GM19025 (cell line): ENCODE data around the gene ACER3.
"Not testable (repeated sequence)": the region's sequence is repeated elsewhere in the genome, so short reads cannot be mapped to it uniquely, and the experiment has no call there.

Experiments
- ATAC-seq: cut with Tn5 transposase; IDR thresholded peaks from one replicate; pipeline ENCODE4 v1.9.1; 2021; ENCODE audit warnings: mild to moderate bottlenecking, low read depth, moderate library complexity; ENCODE audit not compliant: unreplicated experiment

Gene ACER3

GRCh38 chr11:77054084-77054483 lies 193.4 kb downstream of the ACER3 start:
- no peak for ATAC-seq

GRCh38 chr11:77055101-77055561 lies 194.4 kb downstream of the ACER3 start:
- ATAC-seq, result no peak

- ATAC-seq, result no peak
Observed at GRCh38 chr11:77055913-77056312, 195.2 kb downstream of the ACER3 start.

GRCh38 chr11:77056814-77057402 lies 196.2 kb downstream of the ACER3 start:
- no peak for ATAC-seq

GRCh38 chr11:77057938-77058474 lies 197.3 kb downstream of the ACER3 start:
- ATAC-seq, result no peak

GRCh38 chr11:77058900-77059299 lies 198.2 kb downstream of the ACER3 start:
- ATAC-seq, result no peak

GRCh38 chr11:77059806-77060205 lies 199.1 kb downstream of the ACER3 start:
- ATAC-seq, result no peak

GRCh38 chr11:77060234-77060633 lies 199.5 kb downstream of the ACER3 start:
- no peak for ATAC-seq

- not testable (repeated sequence) for ATAC-seq
Observed at GRCh38 chr11:77061258-77061657, 200.5 kb downstream of the ACER3 start.

- ATAC-seq, result no peak
Observed at GRCh38 chr11:77062924-77063323, 202.2 kb downstream of the ACER3 start.

- no peak for ATAC-seq
Observed at GRCh38 chr11:77063407-77063806, 202.7 kb downstream of the ACER3 start.

- ATAC-seq, result no peak
Observed at GRCh38 chr11:77063861-77064260, 203.1 kb downstream of the ACER3 start.

- ATAC-seq, result no peak
Observed at GRCh38 chr11:77064648-77065217, 204.0 kb downstream of the ACER3 start.

- no peak for ATAC-seq
Observed at GRCh38 chr11:77065878-77066228, 205.1 kb downstream of the ACER3 start.

- peak; percentile 97 for ATAC-seq
Observed at GRCh38 chr11:77066229-77067042, 205.7 kb downstream of the ACER3 start, which contains the start of gene CAPN5. Gene CAPN5 (plus strand): TSS chr11:77066971. CDS start chr11:77084887, 17,916 bp downstream.

- ATAC-seq, result no peak
Observed at GRCh38 chr11:77067861-77068443, 207.2 kb downstream of the ACER3 start.

- ATAC-seq, result no peak
Observed at GRCh38 chr11:77068457-77069335, 208.0 kb downstream of the ACER3 start.

- ATAC-seq, result no peak
Observed at GRCh38 chr11:77069336-77069968, 208.7 kb downstream of the ACER3 start.

- no peak for ATAC-seq
Observed at GRCh38 chr11:77069969-77070582, 209.4 kb downstream of the ACER3 start.
